GM23338 (cell line): ENCODE results near the gene DOCK1.

Source experiments
- EZH2 ChIP-seq: fragments of 200-600 bp; sonication (generic); IDR thresholded peaks from one replicate; pipeline ENCODE4 v1.8.0; 2017; ENCODE audit warnings: antibody characterized with exemption, mild to moderate bottlenecking, low read depth; ENCODE audit not compliant: unreplicated experiment
- EZH2phosphoT487 ChIP-seq: fragments of 200-600 bp; sonication (generic); IDR thresholded peaks from one replicate; pipeline ENCODE4 v1.8.1; 2018; ENCODE audit warnings: antibody characterized with exemption; ENCODE audit not compliant: unreplicated experiment
- POLR2AphosphoS5 ChIP-seq: IDR thresholded peaks from 2 replicates; pipeline ENCODE4 v1.6.1; 2016; ENCODE audit warnings: antibody characterized with exemption, low read depth
- ZNF331 ChIP-seq: fragments of 250-450 bp; sonication (Bioruptor Pico); IDR thresholded peaks from 2 replicates; pipeline ENCODE4 v1.5.0; 2020; ENCODE audit warnings: low read depth, mild to moderate bottlenecking, moderate library complexity
- TF ChIP-seq, protein P1 (sequence below), 2 experiments: fragments of 200-600 bp in 1 of 2; sonication (generic) in 1 of 2; conservative IDR thresholded peaks; 2 replicates each; pipeline versions ENCODE4 v1.5.1 to v1.6.1; 2016 to 2017; ENCODE audit warnings: antibody characterized with exemption in 2 of 2, low read depth in 2 of 2, mild to moderate bottlenecking in 2 of 2, moderate library complexity in 1 of 2
- TF ChIP-seq, protein P2 (sequence below): IDR thresholded peaks from 2 replicates; pipeline ENCODE4 v1.6.1; 2016; ENCODE audit warnings: antibody characterized with exemption
- TF ChIP-seq, protein P3 (sequence below): IDR thresholded peaks from one replicate; pipeline ENCODE4 v1.6.1; 2018; ENCODE audit warnings: antibody characterized with exemption; ENCODE audit not compliant: unreplicated experiment

DNA sequence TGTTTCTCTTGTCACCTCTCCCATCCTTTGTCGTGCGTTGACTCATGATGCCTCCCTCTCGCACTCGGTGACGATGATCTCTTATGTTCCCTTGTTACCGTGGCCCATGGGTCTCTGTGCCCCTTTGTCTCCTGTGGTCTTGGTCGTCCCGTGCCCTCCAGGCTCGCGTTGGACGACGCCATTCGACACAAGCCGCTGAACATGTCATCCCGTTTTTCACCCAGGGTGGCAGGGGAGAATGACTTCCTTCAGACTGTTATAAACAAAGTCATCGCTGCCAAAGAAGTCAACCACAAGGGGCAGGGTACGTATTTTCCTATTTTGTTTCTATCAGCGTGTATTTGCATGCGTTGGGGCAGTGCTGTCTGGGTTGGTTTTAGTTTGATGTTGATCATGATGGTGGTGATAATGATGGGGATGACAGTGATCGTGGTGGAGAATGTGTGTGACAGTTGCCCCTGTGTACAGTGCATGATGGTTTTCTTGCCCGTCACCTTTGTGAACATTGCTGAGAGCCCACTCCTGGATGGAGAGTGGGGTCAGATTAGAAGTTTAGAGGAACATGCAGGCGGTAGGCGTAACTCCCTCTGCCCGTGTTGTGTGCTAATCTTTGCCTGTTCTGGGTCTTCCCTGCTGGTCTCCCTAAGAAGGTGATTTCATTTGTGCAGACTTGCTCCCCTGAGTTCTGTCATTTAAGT lies 107.0 kb downstream of the DOCK1 start:
- TF ChIP-seq EZH2 = no peak
- no peak for TF ChIP-seq POLR2AphosphoS5
- TF ChIP-seq, protein P1, sequence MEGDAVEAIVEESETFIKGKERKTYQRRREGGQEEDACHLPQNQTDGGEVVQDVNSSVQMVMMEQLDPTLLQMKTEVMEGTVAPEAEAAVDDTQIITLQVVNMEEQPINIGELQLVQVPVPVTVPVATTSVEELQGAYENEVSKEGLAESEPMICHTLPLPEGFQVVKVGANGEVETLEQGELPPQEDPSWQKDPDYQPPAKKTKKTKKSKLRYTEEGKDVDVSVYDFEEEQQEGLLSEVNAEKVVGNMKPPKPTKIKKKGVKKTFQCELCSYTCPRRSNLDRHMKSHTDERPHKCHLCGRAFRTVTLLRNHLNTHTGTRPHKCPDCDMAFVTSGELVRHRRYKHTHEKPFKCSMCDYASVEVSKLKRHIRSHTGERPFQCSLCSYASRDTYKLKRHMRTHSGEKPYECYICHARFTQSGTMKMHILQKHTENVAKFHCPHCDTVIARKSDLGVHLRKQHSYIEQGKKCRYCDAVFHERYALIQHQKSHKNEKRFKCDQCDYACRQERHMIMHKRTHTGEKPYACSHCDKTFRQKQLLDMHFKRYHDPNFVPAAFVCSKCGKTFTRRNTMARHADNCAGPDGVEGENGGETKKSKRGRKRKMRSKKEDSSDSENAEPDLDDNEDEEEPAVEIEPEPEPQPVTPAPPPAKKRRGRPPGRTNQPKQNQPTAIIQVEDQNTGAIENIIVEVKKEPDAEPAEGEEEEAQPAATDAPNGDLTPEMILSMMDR (conservative IDR thresholded peaks at IDR 0.05; ENCODE audit: low read depth in 2 of 2) = no peak
- TF ChIP-seq ZNF331 = no peak
- no peak for TF ChIP-seq EZH2phosphoT487
- TF ChIP-seq, protein P2, sequence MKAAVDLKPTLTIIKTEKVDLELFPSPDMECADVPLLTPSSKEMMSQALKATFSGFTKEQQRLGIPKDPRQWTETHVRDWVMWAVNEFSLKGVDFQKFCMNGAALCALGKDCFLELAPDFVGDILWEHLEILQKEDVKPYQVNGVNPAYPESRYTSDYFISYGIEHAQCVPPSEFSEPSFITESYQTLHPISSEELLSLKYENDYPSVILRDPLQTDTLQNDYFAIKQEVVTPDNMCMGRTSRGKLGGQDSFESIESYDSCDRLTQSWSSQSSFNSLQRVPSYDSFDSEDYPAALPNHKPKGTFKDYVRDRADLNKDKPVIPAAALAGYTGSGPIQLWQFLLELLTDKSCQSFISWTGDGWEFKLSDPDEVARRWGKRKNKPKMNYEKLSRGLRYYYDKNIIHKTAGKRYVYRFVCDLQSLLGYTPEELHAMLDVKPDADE = no peak
- TF ChIP-seq, protein P3, sequence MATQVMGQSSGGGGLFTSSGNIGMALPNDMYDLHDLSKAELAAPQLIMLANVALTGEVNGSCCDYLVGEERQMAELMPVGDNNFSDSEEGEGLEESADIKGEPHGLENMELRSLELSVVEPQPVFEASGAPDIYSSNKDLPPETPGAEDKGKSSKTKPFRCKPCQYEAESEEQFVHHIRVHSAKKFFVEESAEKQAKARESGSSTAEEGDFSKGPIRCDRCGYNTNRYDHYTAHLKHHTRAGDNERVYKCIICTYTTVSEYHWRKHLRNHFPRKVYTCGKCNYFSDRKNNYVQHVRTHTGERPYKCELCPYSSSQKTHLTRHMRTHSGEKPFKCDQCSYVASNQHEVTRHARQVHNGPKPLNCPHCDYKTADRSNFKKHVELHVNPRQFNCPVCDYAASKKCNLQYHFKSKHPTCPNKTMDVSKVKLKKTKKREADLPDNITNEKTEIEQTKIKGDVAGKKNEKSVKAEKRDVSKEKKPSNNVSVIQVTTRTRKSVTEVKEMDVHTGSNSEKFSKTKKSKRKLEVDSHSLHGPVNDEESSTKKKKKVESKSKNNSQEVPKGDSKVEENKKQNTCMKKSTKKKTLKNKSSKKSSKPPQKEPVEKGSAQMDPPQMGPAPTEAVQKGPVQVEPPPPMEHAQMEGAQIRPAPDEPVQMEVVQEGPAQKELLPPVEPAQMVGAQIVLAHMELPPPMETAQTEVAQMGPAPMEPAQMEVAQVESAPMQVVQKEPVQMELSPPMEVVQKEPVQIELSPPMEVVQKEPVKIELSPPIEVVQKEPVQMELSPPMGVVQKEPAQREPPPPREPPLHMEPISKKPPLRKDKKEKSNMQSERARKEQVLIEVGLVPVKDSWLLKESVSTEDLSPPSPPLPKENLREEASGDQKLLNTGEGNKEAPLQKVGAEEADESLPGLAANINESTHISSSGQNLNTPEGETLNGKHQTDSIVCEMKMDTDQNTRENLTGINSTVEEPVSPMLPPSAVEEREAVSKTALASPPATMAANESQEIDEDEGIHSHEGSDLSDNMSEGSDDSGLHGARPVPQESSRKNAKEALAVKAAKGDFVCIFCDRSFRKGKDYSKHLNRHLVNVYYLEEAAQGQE = no peak
